MM.1S (cell line): ENCODE results near the gene FMN2.

ENCODE experiments used
- EZH2 ChIP-seq: fragments of 300-600 bp; sonication (generic); optimal IDR thresholded peaks from 2 replicates; pipeline ENCODE3; 2017; ENCODE audit warnings: low read depth, mild to moderate bottlenecking, antibody characterized with exemption, low read length, mixed read lengths
- EZH2phosphoT487 ChIP-seq: fragments of 300-600 bp; sonication (generic); IDR thresholded peaks from 2 replicates; pipeline ENCODE4 v1.6.1; 2018; ENCODE audit warnings: antibody characterized with exemption, low read length
- TF ChIP-seq, protein P1 (sequence below): fragments of 300-600 bp; sonication (generic); IDR thresholded peaks from 2 replicates; pipeline ENCODE4 v1.5.1; 2016; ENCODE audit warnings: antibody characterized with exemption, low read length, mixed read lengths

DNA sequence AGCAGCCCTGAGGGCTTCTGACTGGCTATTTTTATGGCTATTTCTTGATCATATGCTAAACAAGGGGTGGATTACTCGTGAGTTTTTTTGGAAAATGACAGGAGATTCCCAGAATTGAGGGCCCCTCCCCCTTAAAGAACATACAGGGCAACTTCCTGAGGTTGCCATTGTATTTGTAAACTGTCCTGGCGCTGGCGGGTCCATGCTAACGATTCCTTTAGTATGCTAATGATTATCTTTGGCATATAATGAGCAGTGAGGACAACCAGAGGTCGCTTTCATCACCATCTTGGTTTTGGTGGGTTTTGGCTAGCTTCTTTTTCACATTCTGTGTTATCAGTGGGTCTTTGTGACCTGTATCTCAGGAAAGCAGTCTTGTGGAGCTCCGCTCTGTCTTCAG lies 24.1 kb downstream of the FMN2 start:
- TF ChIP-seq, protein P1, sequence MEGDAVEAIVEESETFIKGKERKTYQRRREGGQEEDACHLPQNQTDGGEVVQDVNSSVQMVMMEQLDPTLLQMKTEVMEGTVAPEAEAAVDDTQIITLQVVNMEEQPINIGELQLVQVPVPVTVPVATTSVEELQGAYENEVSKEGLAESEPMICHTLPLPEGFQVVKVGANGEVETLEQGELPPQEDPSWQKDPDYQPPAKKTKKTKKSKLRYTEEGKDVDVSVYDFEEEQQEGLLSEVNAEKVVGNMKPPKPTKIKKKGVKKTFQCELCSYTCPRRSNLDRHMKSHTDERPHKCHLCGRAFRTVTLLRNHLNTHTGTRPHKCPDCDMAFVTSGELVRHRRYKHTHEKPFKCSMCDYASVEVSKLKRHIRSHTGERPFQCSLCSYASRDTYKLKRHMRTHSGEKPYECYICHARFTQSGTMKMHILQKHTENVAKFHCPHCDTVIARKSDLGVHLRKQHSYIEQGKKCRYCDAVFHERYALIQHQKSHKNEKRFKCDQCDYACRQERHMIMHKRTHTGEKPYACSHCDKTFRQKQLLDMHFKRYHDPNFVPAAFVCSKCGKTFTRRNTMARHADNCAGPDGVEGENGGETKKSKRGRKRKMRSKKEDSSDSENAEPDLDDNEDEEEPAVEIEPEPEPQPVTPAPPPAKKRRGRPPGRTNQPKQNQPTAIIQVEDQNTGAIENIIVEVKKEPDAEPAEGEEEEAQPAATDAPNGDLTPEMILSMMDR = no peak
- TF ChIP-seq EZH2 (no peak), EZH2phosphoT487 (no peak)
